HG03025 (cell line): ENCODE results near the gene CADM3.

Experiments
- ATAC-seq: cut with Tn5 transposase; IDR thresholded peaks from one replicate; pipeline ENCODE4 v1.9.1; 2021; ENCODE audit warnings: mild to moderate bottlenecking, moderate library complexity; ENCODE audit not compliant: unreplicated experiment, low FRiP score

CADM3 gene

DNA sequence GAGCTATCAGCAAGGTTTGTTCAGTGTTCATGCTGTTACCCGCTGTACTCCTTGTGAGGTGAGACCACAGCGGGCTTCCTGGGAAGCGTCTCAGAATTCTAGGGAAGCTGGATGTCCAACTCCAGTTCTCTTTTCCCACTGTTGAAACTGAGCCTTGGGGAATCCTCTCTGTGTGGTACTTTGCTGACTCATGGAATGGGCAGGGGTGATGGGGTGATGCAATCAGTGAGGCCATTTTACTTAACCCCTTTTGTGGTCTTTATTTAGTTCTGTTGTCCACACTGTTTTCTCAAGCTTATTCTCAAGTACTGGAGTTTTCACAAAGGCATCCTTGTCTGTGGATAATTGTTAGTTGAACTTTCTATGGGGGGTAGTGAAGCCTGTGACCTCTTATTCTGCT is 75.9 kb downstream of the CADM3 start:
- ATAC-seq, result no peak

- ATAC-seq, result no peak
Measured at GRCh38 chr1:159248311-159248710, 76.9 kb downstream of the CADM3 start.

- no peak for ATAC-seq
Measured at GRCh38 chr1:159250638-159251216, 79.3 kb downstream of the CADM3 start.
